NCI-H2171 (cell line): ENCODE measurements around the gene HSPA8.
"Not testable (repeated sequence)": the region's sequence is repeated elsewhere in the genome, so short reads cannot be mapped to it uniquely, and the experiment has no call there.

Experiments
- DNase-seq: peaks from one replicate; lab custom pipeline; 2025; lab: John Stamatoyannopoulos, UW

The HSPA8 gene

GRCh38 chr11:123072332-123072761 is 10.4 kb upstream of the HSPA8 start:
- no peak for DNase-seq

DNA sequence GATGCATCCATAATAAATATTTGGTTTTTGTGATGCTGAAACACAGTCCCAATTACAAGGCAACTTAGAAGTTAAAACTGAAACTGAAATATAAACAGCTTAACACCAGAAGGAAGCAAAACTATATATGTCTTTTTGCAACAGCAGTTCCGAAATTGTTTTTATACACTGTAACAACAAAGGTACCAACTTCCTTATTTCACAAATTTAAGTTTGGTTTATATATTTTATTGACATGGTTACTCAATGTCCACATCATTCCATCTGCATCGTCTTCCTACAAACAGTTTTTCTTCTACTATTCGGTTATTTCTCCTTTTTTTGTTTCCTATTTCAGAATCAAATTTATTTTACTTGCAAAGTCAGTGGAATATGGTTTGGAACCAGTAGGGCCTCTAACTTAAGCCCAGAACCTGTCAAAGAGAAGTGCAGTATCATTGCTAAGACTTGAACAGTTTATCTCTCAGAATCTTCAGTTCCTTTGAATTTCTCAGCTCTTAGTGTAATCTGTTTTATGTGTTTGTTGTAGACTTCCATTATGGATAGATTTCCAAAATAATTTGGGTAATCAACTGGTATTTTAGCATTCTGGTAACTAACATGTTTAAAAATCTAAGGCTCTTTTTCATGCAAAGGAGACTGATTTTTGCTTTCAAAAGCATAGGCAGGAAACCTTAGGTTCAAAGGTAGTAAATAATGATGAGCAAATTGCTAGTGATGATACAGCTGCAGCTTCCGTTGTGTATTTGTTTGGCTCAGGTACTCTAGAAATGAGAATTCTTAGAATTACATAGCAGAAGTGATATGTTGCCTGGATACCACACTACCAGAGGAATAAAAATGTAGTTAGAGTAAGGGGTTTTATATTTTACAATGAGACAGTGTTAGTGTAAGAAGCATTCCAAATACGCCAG is 8.2 kb upstream of the HSPA8 start:
- no peak for DNase-seq

GRCh38 chr11:123065621-123066020 is 3.7 kb upstream of the HSPA8 start:
- no peak for DNase-seq

DNA sequence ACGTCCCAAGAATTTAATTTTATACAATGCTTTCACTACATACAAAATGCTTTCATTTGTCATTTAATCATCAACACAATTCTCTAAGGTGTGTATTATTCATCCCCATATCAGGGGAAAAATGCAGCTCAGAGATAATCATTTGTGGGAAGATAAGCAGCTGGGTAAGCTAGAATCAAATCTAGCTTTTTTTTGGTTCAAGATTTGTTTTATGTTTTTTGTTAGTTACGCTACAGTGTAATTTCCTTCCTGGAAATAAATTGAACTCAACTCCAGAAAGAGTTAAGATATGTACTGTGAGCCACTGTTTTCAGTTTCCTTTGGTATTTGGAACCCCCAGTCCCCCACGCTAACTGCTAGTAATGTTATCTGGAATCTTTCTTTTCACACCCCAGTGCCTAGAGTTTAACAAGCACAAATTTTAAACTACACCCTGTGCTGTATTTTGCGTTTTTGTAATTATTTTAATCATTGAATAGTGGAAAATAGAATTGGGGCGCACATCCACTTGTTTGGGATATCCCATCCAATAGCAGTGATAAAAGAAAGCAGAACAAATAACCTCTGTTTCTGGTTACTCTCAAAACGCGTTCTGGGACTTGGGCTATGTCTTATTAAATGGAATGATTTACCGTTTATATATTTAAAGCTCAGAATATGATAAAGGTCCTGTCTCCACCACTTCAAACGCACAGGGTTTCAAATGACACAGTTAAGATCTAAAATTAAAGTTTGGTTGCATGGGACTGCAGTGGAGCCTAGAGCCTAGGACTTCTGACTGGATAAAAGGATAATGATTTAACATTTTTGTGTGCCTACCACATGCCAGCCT is 2.1 kb upstream of the HSPA8 start:
- DNase-seq = no peak

DNA sequence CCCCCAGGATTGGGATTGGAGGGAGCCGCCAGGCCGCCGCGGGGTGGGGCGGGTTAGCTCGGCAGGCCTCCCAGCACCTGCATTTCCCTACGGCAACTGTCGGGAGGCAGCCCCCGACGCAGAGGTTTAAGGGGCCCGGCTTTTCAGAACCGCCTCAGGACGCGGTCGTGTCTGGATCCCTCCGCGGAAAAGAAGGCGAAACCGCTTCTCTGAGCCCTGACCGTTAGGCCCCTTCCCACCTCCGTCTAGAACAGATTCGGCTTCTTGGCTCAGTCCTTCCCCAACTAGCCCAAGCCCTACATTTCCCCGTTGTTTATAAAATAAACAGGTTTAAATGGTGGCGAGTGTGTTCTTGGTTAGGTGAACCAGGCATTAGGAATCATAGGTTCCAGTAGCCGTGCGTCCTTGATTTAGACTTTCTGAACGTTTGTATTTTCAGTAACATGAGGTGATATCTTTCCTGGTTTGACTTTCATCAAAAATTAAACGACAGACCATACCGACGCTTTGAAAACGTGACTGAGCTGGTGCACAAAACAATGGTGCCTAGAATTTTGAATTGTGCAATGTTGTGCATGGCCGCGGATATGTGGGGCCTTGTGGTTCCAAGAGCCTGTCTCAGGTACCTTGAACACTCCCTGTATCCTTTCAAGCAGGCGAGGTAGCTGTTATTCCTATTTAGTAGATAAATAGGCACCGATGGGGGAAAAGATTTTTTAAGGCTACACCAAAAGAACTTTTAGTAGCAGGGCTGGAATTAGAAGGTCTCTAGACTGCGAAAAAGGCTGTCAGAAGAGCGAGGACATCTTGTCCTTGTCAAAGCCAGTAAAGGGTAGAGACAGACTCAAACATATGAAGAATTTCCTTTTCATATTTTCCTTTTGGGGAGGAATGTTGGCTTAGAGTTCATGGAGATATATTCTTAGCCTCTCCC is 1.2 kb upstream of the HSPA8 start:
- DNase-seq = peak; percentile 31

- DNase-seq = peak; percentile 96
These were observed 389 bp upstream of the HSPA8 start for GRCh38 chr11:123062158-123062891.

- DNase-seq = no peak
These were observed 1.5 kb downstream of the HSPA8 start for GRCh38 chr11:123060277-123061000.

- DNase-seq = not testable (repeated sequence)
These were observed 2.7 kb downstream of the HSPA8 start for GRCh38 chr11:123059041-123059920.

GRCh38 chr11:123057661-123058305 is 4.2 kb downstream of the HSPA8 start:
- no peak for DNase-seq

DNA sequence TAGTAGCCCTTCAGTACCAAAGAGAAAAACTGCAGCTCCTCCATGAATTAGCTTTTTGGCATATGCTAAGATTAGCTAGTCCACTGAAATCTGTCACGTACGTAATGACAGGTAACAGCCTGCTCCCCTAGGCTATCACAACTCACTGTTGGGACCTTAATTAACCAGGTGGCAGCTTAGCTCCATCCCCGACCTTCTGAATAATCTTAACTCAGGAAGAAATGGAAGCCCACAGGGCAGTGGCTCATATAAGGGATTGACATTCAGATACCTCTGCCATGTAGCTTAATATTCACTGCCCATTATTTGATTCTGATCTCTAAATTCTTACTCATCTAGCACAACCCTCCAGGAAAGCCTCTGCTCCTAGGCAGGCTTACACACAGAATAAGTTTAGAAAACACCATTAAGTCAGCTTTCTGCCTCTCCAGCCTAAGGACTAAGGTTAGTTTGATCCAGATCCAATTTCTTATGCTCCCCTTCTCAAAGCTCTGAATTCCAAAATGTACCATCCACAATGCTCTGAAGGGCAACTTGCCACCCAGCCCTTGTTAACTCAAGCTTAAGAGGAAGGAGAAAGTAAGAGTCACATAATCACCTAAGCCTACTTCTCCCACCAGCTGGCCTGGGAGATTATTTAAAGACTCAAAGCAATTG is 5.0 kb downstream of the HSPA8 start:
- DNase-seq = no peak

- DNase-seq = no peak
These were observed 6.6 kb downstream of the HSPA8 start for GRCh38 chr11:123055191-123055901.

DNA sequence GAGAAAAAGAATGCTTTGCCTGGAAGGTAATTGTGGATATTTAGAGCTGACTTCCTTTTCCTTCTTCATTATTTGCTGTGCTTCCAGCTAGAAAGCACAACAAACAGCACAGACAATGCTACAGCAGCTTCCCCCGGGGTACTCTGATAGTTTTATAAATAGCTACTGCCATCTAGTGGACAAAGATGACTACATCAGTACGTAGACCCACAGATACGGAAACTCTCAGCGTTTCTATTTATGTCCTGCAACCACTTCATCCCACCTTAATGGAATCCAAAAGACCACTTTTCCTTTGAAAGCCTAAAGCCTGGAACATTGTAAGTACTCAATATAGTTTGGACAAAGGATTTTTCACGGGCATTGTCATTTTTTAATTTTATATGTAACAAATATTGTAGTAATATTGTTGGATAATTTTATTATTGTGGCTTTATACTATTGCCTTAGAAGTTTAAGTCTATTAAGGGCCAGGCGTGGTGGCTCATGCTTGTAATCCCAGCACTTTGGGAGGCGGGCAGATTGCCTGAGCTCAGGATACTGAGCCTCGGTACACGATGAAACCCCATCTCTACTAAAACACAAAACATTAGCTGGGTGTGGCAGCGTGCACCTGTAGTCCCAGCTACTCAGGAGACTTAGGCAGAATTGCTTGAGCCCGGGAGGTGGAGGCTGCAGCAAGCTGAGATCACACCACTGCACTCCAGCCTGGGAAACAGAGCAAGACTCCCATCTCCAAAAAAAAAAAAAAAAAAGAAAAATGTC is 7.5 kb downstream of the HSPA8 start:
- DNase-seq = peak; percentile 46

- DNase-seq = no peak
These were observed 8.8 kb downstream of the HSPA8 start for GRCh38 chr11:123052901-123053721.

DNA sequence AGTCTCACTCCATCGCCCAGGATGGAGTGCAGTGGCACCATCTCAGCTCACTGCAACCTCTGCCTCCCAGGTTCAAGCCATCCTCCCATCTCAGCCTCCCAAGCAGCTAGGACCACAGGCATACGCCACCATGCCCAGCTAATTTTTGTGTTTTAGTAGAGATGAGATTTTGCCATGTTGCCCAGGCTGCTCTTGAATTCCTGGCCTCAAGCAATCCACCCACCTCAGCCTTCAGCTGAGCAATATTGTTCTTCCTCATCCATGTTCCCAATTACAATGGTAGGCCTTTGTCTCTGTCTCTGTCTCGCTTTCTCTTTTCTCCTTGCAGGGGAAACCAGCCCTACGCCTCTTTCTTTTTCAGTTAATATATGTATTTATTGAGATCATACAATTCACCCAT is 10.3 kb downstream of the HSPA8 start:
- no peak for DNase-seq

GRCh38 chr11:123051146-123051545 is 10.8 kb downstream of the HSPA8 start:
- no peak for DNase-seq

GRCh38 chr11:123047947-123048293 is 14.0 kb downstream of the HSPA8 start:
- DNase-seq = no peak
